DOHH2 (cell line): ENCODE data around the gene CUL3.

Experiments used
- H3F3A ChIP-seq: fragments of 200-600 bp; sonication (generic), shearing (Covaris generic); 2 replicates; pipeline ENCODE4 v1.6.0; 2016; ENCODE audit warnings: antibody characterized with exemption, mild to moderate bottlenecking; ENCODE audit not compliant: control insufficient read depth, insufficient read depth
- H3K27ac ChIP-seq: fragments of 200-600 bp; sonication (generic); 2 replicates; pipeline ENCODE4 v1.5.1; 2014; ENCODE audit warnings: low read depth, mild to moderate bottlenecking, low read length, moderate library complexity
- H3K27me3 ChIP-seq: fragments of 200-600 bp; sonication (generic); 2 replicates; pipeline ENCODE4 v1.6.1; 2014; ENCODE audit warnings: mild to moderate bottlenecking, low read length, mixed read lengths; ENCODE audit not compliant: control insufficient read depth
- H3K36me3 ChIP-seq: fragments of 200-600 bp; sonication (generic); 2 replicates; pipeline ENCODE4 v1.6.1; 2014; ENCODE audit warnings: mild to moderate bottlenecking, low read length, moderate library complexity, mixed read lengths; ENCODE audit not compliant: control insufficient read depth
- H3K4me1 ChIP-seq: fragments of 200-600 bp; sonication (generic); 2 replicates; pipeline ENCODE4 v1.6.1; 2014; ENCODE audit warnings: mild to moderate bottlenecking, low read length, mixed read lengths; ENCODE audit not compliant: control insufficient read depth
- H3K4me2 ChIP-seq: fragments of 200-600 bp; sonication (generic); 2 replicates; pipeline ENCODE4 v1.6.0; 2014; ENCODE audit warnings: mild to moderate bottlenecking, low read length, moderate library complexity
- H3K4me3 ChIP-seq: fragments of 200-600 bp; sonication (generic); 2 replicates; pipeline ENCODE4 v1.5.1; 2014; ENCODE audit warnings: mild to moderate bottlenecking, low read length, mixed read lengths
- H3K79me2 ChIP-seq: fragments of 200-600 bp; sonication (generic); 2 replicates; pipeline ENCODE4 v1.6.1; 2014; ENCODE audit warnings: mild to moderate bottlenecking, low read length, mixed read lengths; ENCODE audit not compliant: control insufficient read depth
- H3K9me2 ChIP-seq: fragments of 200-600 bp; sonication (generic); replicated peaks from 2 replicates; pipeline ENCODE4 v1.6.1; 2014; ENCODE audit warnings: mild to moderate bottlenecking, low read length, mixed read lengths; ENCODE audit not compliant: control insufficient read depth
- H3K9me3 ChIP-seq: fragments of 200-600 bp; sonication (generic); 2 replicates; pipeline ENCODE4 v1.6.1; 2014; ENCODE audit warnings: antibody characterized with exemption, low read length, mixed read lengths; ENCODE audit not compliant: control insufficient read depth, insufficient read depth
- H4K20me1 ChIP-seq: fragments of 200-600 bp; sonication (generic); 2 replicates; pipeline ENCODE4 v1.6.0; 2014; ENCODE audit warnings: low read depth, mild to moderate bottlenecking, antibody characterized with exemption, low read length, moderate library complexity; ENCODE audit not compliant: control insufficient read depth, insufficient read depth
- CTCF ChIP-seq: fragments of 200-600 bp; sonication (generic); IDR thresholded peaks from one replicate; pipeline ENCODE4 v1.5.1; 2014; ENCODE audit warnings: antibody characterized with exemption, mild to moderate bottlenecking, low read depth, low read length; ENCODE audit not compliant: poor library complexity, severe bottlenecking
- EZH2phosphoT487 ChIP-seq: fragments of 200-600 bp; sonication (generic); IDR thresholded peaks from 2 replicates; pipeline ENCODE4 v1.6.1; 2017; ENCODE audit warnings: borderline replicate concordance, mild to moderate bottlenecking, antibody characterized with exemption, low read length, moderate library complexity, mixed read lengths

The CUL3 gene

GRCh38 chr2:224528171-224528570 lies 57.0 kb downstream of the CUL3 start:
- Histone ChIP-seq H3K27me3 (no peaks in the 10 kb centered on the region), H3K79me2 (peaks cover 99% of the 10 kb centered on the region), H3K4me2 (0 out of 2 replicates have a peak overlapping the region, but pooled peaks have one; percentile 4), H3K9me2 (no peaks in the 10 kb centered on the region), H3K36me3 (peaks cover 61% of the 10 kb centered on the region), H3K27ac (peak overlapping the region; percentile 26; the same call in 1 of the 2 replicates), H3F3A (peaks cover 25% of the 10 kb centered on the region), H3K9me3 (no peaks in the 10 kb centered on the region), H4K20me1 (no peaks in the 10 kb centered on the region; the same call in 1 of the 2 replicates), H3K4me3 (no peak overlapping the region), H3K4me1 (peaks cover 60% of the 10 kb centered on the region)
- TF ChIP-seq EZH2phosphoT487 (no peak), CTCF (no peak)

- no peaks in the 10 kb centered on the region for H3K9me3 ChIP-seq
- peaks cover 79% of the 10 kb centered on the region for H3K4me1 ChIP-seq
- peaks cover 46% of the 10 kb centered on the region for H3F3A ChIP-seq
- H3K27ac ChIP-seq = peak overlapping the region; percentile 90
- H3K4me2 ChIP-seq = peak overlapping the region; percentile 73
- peak overlapping the region; percentile 44 for H3K4me3 ChIP-seq
- peaks cover 91% of the 10 kb centered on the region for H3K79me2 ChIP-seq
- no peaks in the 10 kb centered on the region for H4K20me1 ChIP-seq
- H3K36me3 ChIP-seq = peaks cover 39% of the 10 kb centered on the region
- H3K27me3 ChIP-seq = no peaks in the 10 kb centered on the region
- no peaks in the 10 kb centered on the region for H3K9me2 ChIP-seq
- TF ChIP-seq CTCF = no peak
- TF ChIP-seq EZH2phosphoT487 = no peak
Measured at GRCh38 chr2:224525774-224526173, 59.4 kb downstream of the CUL3 start.

- TF ChIP-seq EZH2phosphoT487 = no peak
- TF ChIP-seq CTCF = no peak
- peak overlapping the region; percentile 73 for H3K4me2 ChIP-seq
- H3K36me3 ChIP-seq = peaks cover 48% of the 10 kb centered on the region
- no peaks in the 10 kb centered on the region for H4K20me1 ChIP-seq
- no peaks in the 10 kb centered on the region for H3K9me3 ChIP-seq
- peaks cover 54% of the 10 kb centered on the region for H3F3A ChIP-seq
- H3K4me1 ChIP-seq = peaks cover 90% of the 10 kb centered on the region
- peak overlapping the region; percentile 90 for H3K27ac ChIP-seq
- H3K9me2 ChIP-seq = no peaks in the 10 kb centered on the region
- H3K79me2 ChIP-seq = peaks cover 91% of the 10 kb centered on the region
- H3K4me3 ChIP-seq = peak overlapping the region; percentile 53
- H3K27me3 ChIP-seq = no peaks in the 10 kb centered on the region
Measured at GRCh38 chr2:224524657-224525056, 60.5 kb downstream of the CUL3 start.
